HepG2 (cell line): ENCODE data around the gene PKDREJ. TPM values are rescaled to one million over a fixed set of nuclear protein-coding genes. Genes with fewer than 3 reads are reported as not detected.

Source experiments
- CENPX ChIP-seq: sonication (generic); formaldehyde crosslinking; IDR thresholded peaks from 2 replicates; pipeline ENCODE4 v1.9.0; 2021; ENCODE audit warnings: mild to moderate bottlenecking, missing genetic modification reagents, moderate library complexity
- CHCHD3 ChIP-seq: sonication (generic); formaldehyde crosslinking; IDR thresholded peaks from 2 replicates; pipeline ENCODE4 v1.8.0; 2022; ENCODE audit warnings: mild to moderate bottlenecking, missing genetic modification reagents, moderate library complexity
- ELF4 ChIP-seq: sonication (generic); formaldehyde crosslinking; IDR thresholded peaks from 2 replicates; pipeline ENCODE4 v1.5.0; 2020; ENCODE audit warnings: missing genetic modification reagents, mild to moderate bottlenecking, moderate library complexity, borderline replicate concordance
- FOSL2 ChIP-seq: sonication (generic); formaldehyde crosslinking; IDR thresholded peaks from 2 replicates; pipeline ENCODE4 v1.4.0; 2020; ENCODE audit warnings: missing genetic modification reagents
- FOXA1 ChIP-seq, 2 experiments: fragments of 450-650 bp in 1 of 2; sonication (generic) in 1 of 2; formaldehyde crosslinking in 1 of 2; IDR thresholded peaks; 2 replicates each; pipeline versions ENCODE4 v1.4.0 to v1.6.1; 2016 to 2020; ENCODE audit warnings: missing genetic modification reagents in 1 of 2
- HDAC2 ChIP-seq: sonication (generic); formaldehyde crosslinking; IDR thresholded peaks from 2 replicates; pipeline ENCODE4 v1.4.0; 2020; ENCODE audit warnings: missing genetic modification reagents
- HINFP ChIP-seq: sonication (generic); formaldehyde crosslinking; IDR thresholded peaks from 2 replicates; pipeline ENCODE4 v1.4.0; 2020; ENCODE audit warnings: low read depth, mild to moderate bottlenecking, missing genetic modification reagents
- HNRNPK ChIP-seq: fragments of 200-400 bp; formaldehyde crosslinking; IDR thresholded peaks from 2 replicates; pipeline ENCODE4 v1.6.1; 2018; ENCODE audit warnings: low read length, low read depth, moderate library complexity, mild to moderate bottlenecking; ENCODE audit not compliant: poor library complexity, severe bottlenecking
- HNRNPL ChIP-seq: fragments of 200-400 bp; formaldehyde crosslinking; IDR thresholded peaks from 2 replicates; pipeline ENCODE4 v1.6.1; 2017; ENCODE audit warnings: mild to moderate bottlenecking, low read depth, low read length
- KDM4B ChIP-seq: sonication (generic); formaldehyde crosslinking; IDR thresholded peaks from 2 replicates; pipeline ENCODE4 v1.4.0; 2020; ENCODE audit warnings: missing genetic modification reagents
- KDM5A ChIP-seq: fragments of 200-600 bp; sonication (generic); IDR thresholded peaks from 2 replicates; pipeline ENCODE4 v1.7.0; 2018; ENCODE audit warnings: antibody characterized with exemption, mild to moderate bottlenecking, low read length, borderline replicate concordance
- MAFF ChIP-seq: IDR thresholded peaks from 2 replicates; pipeline ENCODE4 v1.6.1; 2011; ENCODE audit warnings: low read depth, low read length, improper control_type of control experiment
- MAFG ChIP-seq: sonication (generic); formaldehyde crosslinking; IDR thresholded peaks from 2 replicates; pipeline ENCODE4 v1.5.1; 2020; ENCODE audit warnings: mild to moderate bottlenecking, missing genetic modification reagents
- MBNL3 ChIP-seq: fragments of 250-450 bp; sonication (Bioruptor Pico); conservative IDR thresholded peaks from 2 replicates; pipeline ENCODE4 v1.8.0; 2022; ENCODE audit warnings: mild to moderate bottlenecking, inconsistent platforms
- SIX4 ChIP-seq: sonication (generic); formaldehyde crosslinking; IDR thresholded peaks from 2 replicates; pipeline ENCODE4 v1.4.0; 2020; ENCODE audit warnings: missing genetic modification reagents
- ZFP36L2 ChIP-seq: sonication (generic); formaldehyde crosslinking; IDR thresholded peaks from 2 replicates; pipeline ENCODE4 v1.4.0; 2020; ENCODE audit warnings: missing genetic modification reagents
- ZNF274 ChIP-seq: sonication (generic); formaldehyde crosslinking; IDR thresholded peaks from 2 replicates; pipeline ENCODE4 v1.5.1; 2020; ENCODE audit warnings: mild to moderate bottlenecking, missing genetic modification reagents
- ZNF326 ChIP-seq: sonication (generic); formaldehyde crosslinking; IDR thresholded peaks from 2 replicates; pipeline ENCODE4 v1.4.0; 2020; ENCODE audit warnings: missing genetic modification reagents, borderline replicate concordance
- ZNF784 ChIP-seq: sonication (generic); formaldehyde crosslinking; IDR thresholded peaks from 2 replicates; pipeline ENCODE4 v1.5.1; 2020; ENCODE audit warnings: missing genetic modification reagents, mild to moderate bottlenecking, borderline replicate concordance
- polyA plus RNA-seq, 8 experiments: library from polyadenylated mRNA; depleted of rRNA in 3 of 8; stranded (reverse) in 7 of 8; unstranded in 1 of 8; fragments of >200 nt; fragmentation: Illumina TruSeq in 4 of 8; extraction: Trizol in 4 of 8; gene quantifications; 2 replicates each; pipeline versions ENCODE4 v1.2.1 to v1.2.3, GENCODE V29; 2011 to 2016; ENCODE audit warnings: low read depth in 4 of 8, missing spikeins in 1 of 8, mixed read lengths in 1 of 8; ENCODE audit not compliant: insufficient read depth in 1 of 8
- total RNA-seq, 5 experiments: library from RNA; depleted of rRNA; stranded (reverse); fragments of >200 nt; fragmentation: Illumina TruSeq; extraction: Trizol; gene quantifications; 2 replicates each; pipeline ENCODE4 v1.2.3, GENCODE V29; 2016; ENCODE audit warnings: low read depth in 1 of 5
- TF ChIP-seq, protein P1 (sequence below), 2 experiments: sonication (generic) in 1 of 2; formaldehyde crosslinking in 1 of 2; IDR thresholded peaks; 2 replicates each; pipeline versions ENCODE4 v1.5.1 to v1.6.1; 2011 to 2020; ENCODE audit warnings: borderline replicate concordance in 1 of 2, low read depth in 1 of 2, low read length in 1 of 2, mild to moderate bottlenecking in 1 of 2, missing genetic modification reagents in 1 of 2, moderate library complexity in 1 of 2
- TF ChIP-seq, protein P2 (sequence below): sonication (generic); formaldehyde crosslinking; IDR thresholded peaks from 2 replicates; pipeline ENCODE4 v1.4.0; 2020; ENCODE audit warnings: missing genetic modification reagents, low read depth, mild to moderate bottlenecking, borderline replicate concordance
- TF ChIP-seq, protein P3 (sequence below): sonication (generic); formaldehyde crosslinking; IDR thresholded peaks from 2 replicates; pipeline ENCODE4 v1.4.0; 2020; ENCODE audit warnings: mild to moderate bottlenecking, missing genetic modification reagents
- TF ChIP-seq, protein P4 (sequence below): sonication (generic); formaldehyde crosslinking; IDR thresholded peaks from 2 replicates; pipeline ENCODE4 v1.4.0; 2020; ENCODE audit warnings: mild to moderate bottlenecking, low read depth, missing genetic modification reagents

Gene PKDREJ
- total and polyA plus RNA-seq, 2 of the 13 experiments (the other 11 are each of a cell fraction or from before 2014, with no cell fraction given) = not detected

- TF ChIP-seq HDAC2 (CRISPR knock-in tag) (no peak), ZNF274 (no peak), MAFF (0 out of 2 replicates have a peak, but pooled peaks have one; percentile 34), ZNF326 (CRISPR knock-in tag) (no peak), HINFP (CRISPR knock-in tag) (no peak), FOXA1 (IDR thresholded peaks at IDR 0.05) (no peak), FOXA1 (CRISPR knock-in tag; IDR thresholded peaks at IDR 0.05) (0 out of 2 replicates have a peak, but pooled peaks have one; percentile 23), SIX4 (CRISPR knock-in tag) (no peak), ZNF784 (CRISPR knock-in tag) (no peak), MBNL3 (CRISPR knock-in tag) (no peak), KDM5A (no peak), MAFG (CRISPR knock-in tag) (no peak), ZFP36L2 (CRISPR knock-in tag) (no peak), KDM4B (no peak), CENPX (CRISPR knock-in tag) (no peak), ELF4 (CRISPR knock-in tag) (no peak), CHCHD3 (CRISPR knock-in tag) (no peak), FOSL2 (CRISPR knock-in tag) (peak; percentile 39; the same call in 1 of the 2 replicates), HNRNPL (no peak), HNRNPK (no peak)
- TF ChIP-seq, protein P1, sequence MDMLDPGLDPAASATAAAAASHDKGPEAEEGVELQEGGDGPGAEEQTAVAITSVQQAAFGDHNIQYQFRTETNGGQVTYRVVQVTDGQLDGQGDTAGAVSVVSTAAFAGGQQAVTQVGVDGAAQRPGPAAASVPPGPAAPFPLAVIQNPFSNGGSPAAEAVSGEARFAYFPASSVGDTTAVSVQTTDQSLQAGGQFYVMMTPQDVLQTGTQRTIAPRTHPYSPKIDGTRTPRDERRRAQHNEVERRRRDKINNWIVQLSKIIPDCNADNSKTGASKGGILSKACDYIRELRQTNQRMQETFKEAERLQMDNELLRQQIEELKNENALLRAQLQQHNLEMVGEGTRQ (IDR thresholded peaks at IDR 0.05; ENCODE audit: low read depth, low read length) = no peak
- TF ChIP-seq, protein P1 (CRISPR knock-in tag; IDR thresholded peaks at IDR 0.05; ENCODE audit: borderline replicate concordance) = no peak
- TF ChIP-seq, protein P2, sequence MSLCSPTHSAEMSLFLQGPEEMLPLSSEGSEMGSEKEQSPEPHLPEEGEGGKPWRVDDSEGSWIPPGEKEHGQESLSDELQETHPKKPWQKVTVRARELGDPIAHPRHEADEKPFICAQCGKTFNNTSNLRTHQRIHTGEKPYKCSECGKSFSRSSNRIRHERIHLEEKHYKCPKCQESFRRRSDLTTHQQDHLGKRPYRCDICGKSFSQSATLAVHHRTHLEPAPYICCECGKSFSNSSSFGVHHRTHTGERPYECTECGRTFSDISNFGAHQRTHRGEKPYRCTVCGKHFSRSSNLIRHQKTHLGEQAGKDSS (CRISPR knock-in tag) = no peak
- TF ChIP-seq, protein P3, sequence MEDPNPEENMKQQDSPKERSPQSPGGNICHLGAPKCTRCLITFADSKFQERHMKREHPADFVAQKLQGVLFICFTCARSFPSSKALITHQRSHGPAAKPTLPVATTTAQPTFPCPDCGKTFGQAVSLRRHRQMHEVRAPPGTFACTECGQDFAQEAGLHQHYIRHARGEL = no peak
- TF ChIP-seq, protein P4, sequence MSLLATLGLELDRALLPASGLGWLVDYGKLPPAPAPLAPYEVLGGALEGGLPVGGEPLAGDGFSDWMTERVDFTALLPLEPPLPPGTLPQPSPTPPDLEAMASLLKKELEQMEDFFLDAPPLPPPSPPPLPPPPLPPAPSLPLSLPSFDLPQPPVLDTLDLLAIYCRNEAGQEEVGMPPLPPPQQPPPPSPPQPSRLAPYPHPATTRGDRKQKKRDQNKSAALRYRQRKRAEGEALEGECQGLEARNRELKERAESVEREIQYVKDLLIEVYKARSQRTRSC = no peak
- TF ChIP-seq, all 625 proteins: peak for 5
Observed at GRCh38 chr22:46256358-46256958, 6.7 kb downstream of the PKDREJ start (continued).
